SK-N-SH (cell line): ENCODE measurements around the gene PCDHGA9. TPM values are rescaled to one million over a fixed set of nuclear protein-coding genes. Genes with fewer than 3 reads are reported as not detected.

Experiments
- CTCF ChIA-PET: fragments of 300-600, 350-600 bp; formaldehyde crosslinking; extraction: SDS; loops from one replicate; lab custom pipeline; 2021; lab: Yijun Ruan, JAX
- POLR2A ChIA-PET: fragments of 350-600 bp; sonication (Branson Sonifier 250); formaldehyde crosslinking; extraction: SDS; loops from one replicate; lab custom pipeline; 2020; ENCODE audit warnings: antibody characterized with exemption, inconsistent platforms; lab: Yijun Ruan, JAX
- DNase-seq: peaks from one replicate; pipeline ENCODE4 v3.0.0; 2012
- H2AFZ ChIP-seq: fragments of 200-600 bp; sonication (generic); 2 replicates; pipeline ENCODE4 v1.8.1; 2016; ENCODE audit warnings: antibody characterized with exemption, mild to moderate bottlenecking, low read depth
- H3F3A ChIP-seq: fragments of 200-600 bp; sonication (generic); replicated peaks from 2 replicates; pipeline ENCODE3; 2016; ENCODE audit warnings: antibody characterized with exemption, mild to moderate bottlenecking; ENCODE audit not compliant: insufficient read depth
- H3K27ac ChIP-seq, 2 experiments: fragments of 200-500 bp in 1 of 2; fragments of 200-600 bp in 1 of 2; sonication (Bioruptor generic) in 1 of 2; sonication (generic), shearing (Covaris generic) in 1 of 2; 2 replicates each; pipeline versions ENCODE4 v1.5.1 to v1.6.1; 2014 to 2016; ENCODE audit warnings: low read depth in 2 of 2, inconsistent platforms in 1 of 2, low read length in 1 of 2, mild to moderate bottlenecking in 1 of 2, mixed read lengths in 1 of 2
- H3K27me3 ChIP-seq: fragments of 200-600 bp; sonication (generic), shearing (Covaris generic); 2 replicates; pipeline ENCODE4 v1.6.1; 2016; ENCODE audit warnings: mixed run types; ENCODE audit not compliant: insufficient read depth
- H3K36me3 ChIP-seq, 2 experiments: fragments of 200-500 bp in 1 of 2; fragments of 200-600 bp in 1 of 2; sonication (Bioruptor generic) in 1 of 2; sonication (generic) in 1 of 2; replicated peaks in 1 of 2; 2 replicates each; pipeline versions ENCODE3 to v1.5.1; 2014 to 2016; ENCODE audit warnings: low read length in 1 of 2, mild to moderate bottlenecking in 1 of 2; ENCODE audit not compliant: insufficient read depth in 2 of 2, control insufficient read depth in 1 of 2
- H3K4me1 ChIP-seq, 2 experiments: fragments of 200-500 bp in 1 of 2; fragments of 200-600 bp in 1 of 2; sonication (Bioruptor generic) in 1 of 2; sonication (generic), shearing (Covaris generic) in 1 of 2; 2 replicates each; pipeline versions ENCODE4 v1.5.1 to v1.6.1; 2014 to 2016; ENCODE audit warnings: low read depth in 1 of 2, low read length in 1 of 2, mixed run types in 1 of 2; ENCODE audit not compliant: insufficient read depth in 2 of 2, control insufficient read depth in 1 of 2
- H3K4me2 ChIP-seq: fragments of 200-600 bp; sonication (generic), shearing (Covaris generic); 2 replicates; pipeline ENCODE4 v1.6.1; 2017; ENCODE audit warnings: mixed run types
- H3K4me3 ChIP-seq, 2 experiments: fragments of 200-500 bp in 1 of 2; fragments of 200-600 bp in 1 of 2; sonication (Bioruptor generic) in 1 of 2; sonication (generic), shearing (Covaris generic) in 1 of 2; 2 replicates each; pipeline versions ENCODE4 v1.5.1 to v1.8.1; 2014 to 2016; ENCODE audit warnings: low read depth in 2 of 2, inconsistent platforms in 1 of 2, low read length in 1 of 2, mild to moderate bottlenecking in 1 of 2, mixed read lengths in 1 of 2, moderate library complexity in 1 of 2
- H3K79me2 ChIP-seq: fragments of 200-600 bp; sonication (generic); 2 replicates; pipeline ENCODE4 v1.8.1; 2017; ENCODE audit warnings: mild to moderate bottlenecking; ENCODE audit not compliant: insufficient read depth
- H3K9ac ChIP-seq: fragments of 200-600 bp; sonication (generic); 2 replicates; pipeline ENCODE4 v1.6.1; 2017; ENCODE audit warnings: mixed run types
- H3K9me2 ChIP-seq: fragments of 200-600 bp; sonication (generic); 2 replicates; pipeline ENCODE4 v1.6.1; 2017; ENCODE audit warnings: mixed run types
- H3K9me3 ChIP-seq: fragments of 200-600 bp; sonication (generic); 2 replicates; pipeline ENCODE4 v1.6.1; 2017; ENCODE audit warnings: mixed run types, mild to moderate bottlenecking, moderate library complexity
- H4K20me1 ChIP-seq: fragments of 200-600 bp; sonication (generic); 2 replicates; pipeline ENCODE4 v1.6.1; 2017; ENCODE audit warnings: mild to moderate bottlenecking, mixed run types; ENCODE audit not compliant: insufficient read depth
- CTCF ChIP-seq: fragments of 200-600 bp; sonication (generic); IDR thresholded peaks from 2 replicates; pipeline ENCODE4 v1.6.1; 2017; ENCODE audit warnings: antibody characterized with exemption, mild to moderate bottlenecking, moderate library complexity
- ELF1 ChIP-seq: IDR thresholded peaks from 2 replicates; pipeline ENCODE4 v1.4.0; 2012
- EZH2phosphoT487 ChIP-seq: fragments of 200-600 bp; sonication (generic); IDR thresholded peaks from 2 replicates; pipeline ENCODE4 v1.6.1; 2017; ENCODE audit warnings: low read depth, mixed run types, mild to moderate bottlenecking, antibody characterized with exemption, moderate library complexity, borderline replicate concordance
- FOSL2 ChIP-seq: IDR thresholded peaks from 2 replicates; pipeline ENCODE4 v1.4.0; 2012; ENCODE audit warnings: low read depth, mild to moderate bottlenecking, moderate library complexity, borderline replicate concordance
- FOXM1 ChIP-seq: IDR thresholded peaks from 2 replicates; pipeline ENCODE4 v1.4.0; 2012; ENCODE audit warnings: low read depth, mild to moderate bottlenecking
- GATA2 ChIP-seq: sonication (generic); formaldehyde crosslinking; IDR thresholded peaks from 2 replicates; pipeline ENCODE4 v1.5.0; 2020; ENCODE audit warnings: mild to moderate bottlenecking, missing genetic modification reagents
- NRF1 ChIP-seq: IDR thresholded peaks from 2 replicates; pipeline ENCODE4 v1.6.1; 2012; ENCODE audit warnings: low read depth, mild to moderate bottlenecking, low read length
- PBX3 ChIP-seq: IDR thresholded peaks from 2 replicates; pipeline ENCODE4; 2012
- RAD21 ChIP-seq: IDR thresholded peaks from 2 replicates; pipeline ENCODE4 v1.6.1; 2012; ENCODE audit warnings: mild to moderate bottlenecking, low read length
- RCOR1 ChIP-seq: fragments of 150-350 bp; IDR thresholded peaks from 2 replicates; pipeline ENCODE4 v1.6.1; 2017; ENCODE audit warnings: antibody characterized with exemption, low read length
- RFX5 ChIP-seq: IDR thresholded peaks from 2 replicates; pipeline ENCODE4 v1.6.1; 2012; ENCODE audit warnings: mild to moderate bottlenecking, improper control_type of control experiment, low read length
- SIN3A ChIP-seq: IDR thresholded peaks from 2 replicates; pipeline ENCODE4 v1.6.1; 2012; ENCODE audit warnings: low read depth, mild to moderate bottlenecking, low read length, moderate library complexity, borderline replicate concordance
- SMC3 ChIP-seq: IDR thresholded peaks from 2 replicates; pipeline ENCODE4 v1.6.1; 2012; ENCODE audit warnings: low read depth, low read length, improper control_type of control experiment
- TAF1 ChIP-seq: IDR thresholded peaks from 2 replicates; pipeline ENCODE4 v1.6.1; 2012; ENCODE audit warnings: low read depth, mild to moderate bottlenecking, low read length, moderate library complexity, borderline replicate concordance
- TEAD4 ChIP-seq: IDR thresholded peaks from 2 replicates; pipeline ENCODE4 v1.4.0; 2012; ENCODE audit warnings: mild to moderate bottlenecking, borderline replicate concordance; ENCODE audit not compliant: insufficient read depth
- WGBS: methylation state at CpG from one replicate; pipeline ENCODE4 v1.1.6; 2017; ENCODE audit warnings: low lambda C conversion rate; 5-methylcytosine and 5-hydroxymethylcytosine counted together
- polyA plus RNA-seq, 3 experiments: library from polyadenylated mRNA; depleted of rRNA; stranded (reverse); fragments of >200 nt; gene quantifications; 2 replicates each; pipeline ENCODE4 v1.2.3, GENCODE V29; 2012
- TF ChIP-seq, protein P1 (sequence below): IDR thresholded peaks from 2 replicates; pipeline ENCODE4 v1.4.0; 2012; ENCODE audit warnings: low read depth

PCDHGA9 gene
- polyA plus RNA-seq, 1 of the 3 experiments (the other 2 are of a cell fraction): 0.16 TPM

DNA sequence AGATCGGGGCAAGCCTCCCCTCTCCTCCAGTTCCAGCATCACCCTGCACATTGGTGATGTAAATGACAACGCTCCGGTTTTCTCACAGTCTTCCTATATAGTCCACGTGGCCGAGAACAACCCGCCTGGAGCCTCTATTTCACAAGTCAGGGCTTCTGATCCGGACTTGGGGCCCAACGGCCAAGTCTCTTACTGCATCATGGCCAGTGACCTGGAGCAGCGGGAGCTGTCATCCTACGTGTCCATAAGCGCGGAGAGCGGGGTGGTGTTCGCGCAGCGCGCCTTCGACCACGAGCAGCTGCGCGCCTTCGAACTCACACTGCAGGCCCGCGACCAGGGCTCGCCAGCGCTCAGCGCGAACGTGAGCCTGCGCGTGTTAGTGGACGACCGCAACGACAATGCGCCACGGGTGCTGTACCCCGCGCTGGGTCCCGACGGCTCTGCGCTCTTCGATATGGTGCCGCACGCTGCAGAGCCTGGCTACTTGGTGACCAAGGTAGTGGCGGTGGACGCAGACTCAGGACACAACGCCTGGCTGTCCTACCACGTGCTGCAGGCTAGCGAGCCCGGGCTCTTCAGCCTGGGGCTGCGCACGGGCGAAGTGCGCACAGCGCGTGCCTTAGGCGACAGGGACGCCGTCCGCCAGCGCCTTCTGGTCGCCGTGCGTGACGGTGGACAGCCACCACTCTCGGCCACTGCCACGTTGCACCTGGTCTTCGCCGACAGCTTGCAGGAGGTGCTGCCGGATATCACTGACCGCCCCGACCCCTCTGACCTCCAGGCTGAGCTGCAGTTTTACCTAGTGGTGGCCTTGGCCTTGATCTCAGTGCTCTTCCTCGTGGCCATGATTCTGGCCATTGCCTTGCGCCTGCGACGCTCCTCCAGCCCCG is 13.2 kb upstream of the PCDHGA9 start:
- H3F3A ChIP-seq: no peaks in the 10 kb centered on the region
- no peak overlapping the region for H3K4me2 ChIP-seq
- no peaks in the 10 kb centered on the region for H3K27me3 ChIP-seq
- CTCF ChIA-PET: interaction anchor here (1.1 to 2.4 kb wide), 3 partner anchors 135 to 515 kb away, joined by 3 to 11 read pairs (median 4); no protein-coding TSS in a partner anchor
- POLR2A ChIA-PET: no interaction called here
- H3K4me3 ChIP-seq: no peak overlapping the region; a peak in 1 of 4 replicates
- no peaks in the 10 kb centered on the region for H3K9me2 ChIP-seq
- peaks cover 7% of the 10 kb centered on the region; the same call in 1 of the 2 replicates for H3K9me3 ChIP-seq
- H3K79me2 ChIP-seq: no peaks in the 10 kb centered on the region
- H3K4me1 ChIP-seq: no peaks in the 10 kb centered on the region
- WGBS: 83% methylated on average over 50 of the region's 77 CpGs
- no peak for TF ChIP-seq RFX5
- no peak for TF ChIP-seq PBX3
- no peak for TF ChIP-seq GATA2 (CRISPR knock-in tag)
- TF ChIP-seq TAF1: no peak
- no peak for TF ChIP-seq RAD21
- no peak for TF ChIP-seq FOSL2
- TF ChIP-seq EZH2phosphoT487: no peak
- TF ChIP-seq, protein P1, sequence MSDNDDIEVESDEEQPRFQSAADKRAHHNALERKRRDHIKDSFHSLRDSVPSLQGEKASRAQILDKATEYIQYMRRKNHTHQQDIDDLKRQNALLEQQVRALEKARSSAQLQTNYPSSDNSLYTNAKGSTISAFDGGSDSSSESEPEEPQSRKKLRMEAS: no peak
- no peak for TF ChIP-seq FOXM1
- TF ChIP-seq CTCF: no peak
- no peak for TF ChIP-seq TEAD4
- no peak for TF ChIP-seq SIN3A
- no peak for TF ChIP-seq RCOR1
- no peak for TF ChIP-seq NRF1
- no peak for TF ChIP-seq SMC3
- no peak for TF ChIP-seq ELF1
- TF ChIP-seq, all 33 proteins: peak for 0
- DNase-seq: no peak
- Histone ChIP-seq H3K36me3 (peaks cover 0 to 19% of the 10 kb centered on the region in 2 experiments), H3K27ac (no peak overlapping the region), H2AFZ (no peak overlapping the region), H4K20me1 (no peaks in the 10 kb centered on the region), H3K9ac (no peak overlapping the region)
